Gastrocnemius medialis (tissue), 4 donors: ENCODE data around the gene FBXO24. TPM values are rescaled to one million over a fixed set of nuclear protein-coding genes. Genes with fewer than 3 reads are reported as not detected.

Experiments used
- ATAC-seq, 2 donors: fragments of 150-250 bp; one replicate each; pipeline ENCODE4 v1.9.1; 2016
- DNase-seq, 2 donors: peaks; one replicate each; pipeline ENCODE4 v3.0.0-alpha.2; 2019
- H3K27ac ChIP-seq, 4 donors: fragments of 200-600 bp; sonication (generic); 1 replicate in 1 of 4; 2 replicates in 3 of 4; pipeline ENCODE4 v1.5.1; 2016 to 2018; ENCODE audit warnings: mild to moderate bottlenecking in 2 of 4, moderate library complexity in 1 of 4
- H3K27me3 ChIP-seq, 3 donors: fragments of 200-600 bp; sonication (generic) in 2 of 3; 1 replicate in 1 of 3; 2 replicates in 2 of 3; pipeline versions ENCODE4 v1.5.1 to v1.6.0; 2016 to 2019; ENCODE audit warnings: mild to moderate bottlenecking in 1 of 3, moderate library complexity in 1 of 3
- H3K36me3 ChIP-seq, 2 donors: fragments of 200-600 bp; sonication (generic) in 1 of 2; one replicate each; pipeline ENCODE4 v1.5.1; 2017 to 2018
- H3K4me1 ChIP-seq, 2 donors: fragments of 200-600 bp; sonication (generic) in 1 of 2; one replicate each; pipeline ENCODE4 v1.5.1; 2016 to 2017; ENCODE audit warnings: mild to moderate bottlenecking in 2 of 2
- H3K4me3 ChIP-seq, 4 donors: fragments of 200-600 bp; sonication (generic) in 3 of 4; 1 replicate in 1 of 4; 2 replicates in 3 of 4; pipeline ENCODE4 v1.5.1; 2016 to 2019; ENCODE audit warnings: mild to moderate bottlenecking in 2 of 4
- H3K9me3 ChIP-seq, 3 donors: fragments of 200-600 bp; sonication (generic) in 2 of 3; 1 replicate in 1 of 3; 2 replicates in 2 of 3; pipeline ENCODE4 v1.5.1; 2016 to 2019
- CTCF ChIP-seq, 5 experiments: fragments of 450-650 bp in 3 of 5; fragments of 200-600 bp in 2 of 5; sonication (generic) in 2 of 5; IDR thresholded peaks in 4 of 5; conservative IDR thresholded peaks in 1 of 5; 1 replicate in 4 of 5; 2 replicates in 1 of 5; pipeline ENCODE4 v1.5.1; 2016 to 2019; ENCODE audit warnings: antibody characterized with exemption in 5 of 5, mild to moderate bottlenecking in 3 of 5, moderate library complexity in 3 of 5
- POLR2A ChIP-seq, 2 donors: fragments of 450-650 bp; IDR thresholded peaks; one replicate each; pipeline ENCODE4 v1.6.1; 2017; ENCODE audit warnings: antibody characterized with exemption in 2 of 2, mild to moderate bottlenecking in 2 of 2, moderate library complexity in 2 of 2
- in situ Hi-C, 4 donors: fragments of 200-750 bp; cut with MboI; loops; one replicate each; pipeline versions ENCODE4 v1.15.0 to v1.8.0; 2017; ENCODE audit warnings: low sequenced_read_pairs in 4 of 4
- intact Hi-C: fragments of 100-400 bp; cut with DNase I; formaldehyde crosslinking; loops from one replicate; pipeline ENCODE4 v1.15.1; 2023; ENCODE audit warnings: low total_unique reads
- total RNA-seq, 4 donors: library from RNA; depleted of rRNA; stranded (reverse); fragments of >200 nt; gene quantifications; one replicate each; pipeline versions ENCODE4 v1.1.0 to v1.2.3, GENCODE V29; 2016

FBXO24 gene
- total RNA-seq, 4 donors from 2014 or later, result not detected

- Histone ChIP-seq H3K9me3 (no peaks in the 10 kb centered on the region), H3K4me1 (peaks cover 3% of the 10 kb centered on the region in 2 donors), H3K36me3 (no peaks in the 10 kb centered on the region), H3K27me3 (peaks cover 6 to 17% (median 15%) of the 10 kb centered on the region in 3 donors), H3K27ac (no peak overlapping the region), H3K4me3 (peak overlapping the region; percentile 33 to 53 (median 48))
- in situ Hi-C loops, result no loop called here
- DNase-seq (peak; percentile 49 to 67), ATAC-seq (peak; percentile 74 to 94)
- intact Hi-C loops, result no loop called here
- TF ChIP-seq POLR2A (IDR thresholded peaks at IDR 0.05), result no peak
- no peak for TF ChIP-seq CTCF (IDR thresholded peaks at IDR 0.05 in 4 of 5, conservative IDR thresholded peaks at IDR 0.05 in 1 of 5)
Measured at GRCh38 chr7:100626530-100627237, 40.6 kb downstream of the FBXO24 start.

GRCh38 chr7:100627238-100627549, 41.1 kb downstream of the FBXO24 start:
- Histone ChIP-seq H3K27ac (no peak overlapping the region), H3K36me3 (no peaks in the 10 kb centered on the region), H3K4me1 (peaks cover 3% of the 10 kb centered on the region in 2 donors), H3K27me3 (peaks cover 10 to 21% (median 16%) of the 10 kb centered on the region in 3 donors), H3K9me3 (no peaks in the 10 kb centered on the region), H3K4me3 (peak overlapping the region in 1 of 4 donors; percentile 44)
- TF ChIP-seq CTCF (IDR thresholded peaks at IDR 0.05 in 4 of 5, conservative IDR thresholded peaks at IDR 0.05 in 1 of 5), result no peak
- TF ChIP-seq POLR2A (IDR thresholded peaks at IDR 0.05), result no peak
- intact Hi-C loops (no loop called here), in situ Hi-C loops (no loop called here)
- no peak for ATAC-seq
- no peak for DNase-seq

- Histone ChIP-seq H3K27me3 (peaks cover 23 to 37% (median 36%) of the 10 kb centered on the region in 3 donors), H3K36me3 (no peaks in the 10 kb centered on the region), H3K4me1 (peaks cover 3 to 11% of the 10 kb centered on the region in 2 donors), H3K9me3 (no peaks in the 10 kb centered on the region), H3K4me3 (no peak overlapping the region), H3K27ac (no peak overlapping the region)
- in situ Hi-C loops (no loop called here), intact Hi-C loops (no loop called here)
- ATAC-seq (no peak), DNase-seq (no peak)
- TF ChIP-seq CTCF (IDR thresholded peaks at IDR 0.05 in 4 of 5, conservative IDR thresholded peaks at IDR 0.05 in 1 of 5) (no peak), POLR2A (IDR thresholded peaks at IDR 0.05) (no peak)
Measured at GRCh38 chr7:100629117-100629716, 43.1 kb downstream of the FBXO24 start.

GRCh38 chr7:100630066-100630465, 43.9 kb downstream of the FBXO24 start:
- intact Hi-C loops, result loop anchor here (5.0 kb wide), 1 partner anchor 62 kb away; the partner anchor contains the start of gene GIGYF1

More at GRCh38 chr7:100630066-100630465, 43.9 kb downstream of the FBXO24 start:
- peaks cover 24 to 42% (median 41%) of the 10 kb centered on the region in 3 donors for H3K27me3 ChIP-seq
- H3K27ac ChIP-seq, result no peak overlapping the region
- ATAC-seq (no peak), DNase-seq (no peak)
- H3K4me3 ChIP-seq, result no peak overlapping the region
- no peaks in the 10 kb centered on the region for H3K9me3 ChIP-seq
- H3K36me3 ChIP-seq, result no peaks in the 10 kb centered on the region
- TF ChIP-seq CTCF (IDR thresholded peaks at IDR 0.05 in 4 of 5, conservative IDR thresholded peaks at IDR 0.05 in 1 of 5) (no peak), POLR2A (IDR thresholded peaks at IDR 0.05) (no peak)
- H3K4me1 ChIP-seq, result peaks cover 3 to 11% of the 10 kb centered on the region in 2 donors
- in situ Hi-C loops, result no loop called here
